Hematopoietic multipotent progenitor cell treated with erythropoietin and hydrocortisone succinate and interleukin-3 and kit ligand, for 15 days (in vitro differentiated cells): ENCODE data around the gene LZTR1.

Experiments
- DNase-seq: peaks from one replicate; pipeline ENCODE4 v3.0.0-alpha.2; 2015; ENCODE audit warnings: low spot score

LZTR1 gene

GRCh38 chr22:20951151-20951931 lies 30.8 kb upstream of the LZTR1 start:
- DNase-seq = no peak

DNA sequence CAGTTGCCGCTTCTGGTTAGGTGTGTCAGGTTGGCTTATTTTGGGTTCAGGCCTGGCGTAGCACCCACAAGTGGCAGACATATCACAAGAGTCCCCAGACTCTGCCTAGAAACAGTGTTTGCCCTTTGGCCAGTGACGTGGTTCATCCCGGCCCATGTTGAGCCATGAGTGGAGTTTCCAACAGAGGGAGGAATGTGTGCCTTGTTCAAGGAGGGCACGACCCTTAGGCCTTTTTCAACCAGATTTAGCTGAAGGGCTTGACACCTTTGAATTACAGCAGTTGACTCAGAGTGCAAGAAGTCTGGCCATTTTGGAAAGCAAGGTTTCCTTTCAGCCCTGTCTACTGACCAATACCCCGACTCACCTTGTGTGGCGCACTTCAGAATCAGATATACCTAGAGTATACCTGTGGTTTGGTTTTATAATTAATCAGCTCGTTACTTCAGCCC lies 30.1 kb upstream of the LZTR1 start:
- DNase-seq = no peak

DNA sequence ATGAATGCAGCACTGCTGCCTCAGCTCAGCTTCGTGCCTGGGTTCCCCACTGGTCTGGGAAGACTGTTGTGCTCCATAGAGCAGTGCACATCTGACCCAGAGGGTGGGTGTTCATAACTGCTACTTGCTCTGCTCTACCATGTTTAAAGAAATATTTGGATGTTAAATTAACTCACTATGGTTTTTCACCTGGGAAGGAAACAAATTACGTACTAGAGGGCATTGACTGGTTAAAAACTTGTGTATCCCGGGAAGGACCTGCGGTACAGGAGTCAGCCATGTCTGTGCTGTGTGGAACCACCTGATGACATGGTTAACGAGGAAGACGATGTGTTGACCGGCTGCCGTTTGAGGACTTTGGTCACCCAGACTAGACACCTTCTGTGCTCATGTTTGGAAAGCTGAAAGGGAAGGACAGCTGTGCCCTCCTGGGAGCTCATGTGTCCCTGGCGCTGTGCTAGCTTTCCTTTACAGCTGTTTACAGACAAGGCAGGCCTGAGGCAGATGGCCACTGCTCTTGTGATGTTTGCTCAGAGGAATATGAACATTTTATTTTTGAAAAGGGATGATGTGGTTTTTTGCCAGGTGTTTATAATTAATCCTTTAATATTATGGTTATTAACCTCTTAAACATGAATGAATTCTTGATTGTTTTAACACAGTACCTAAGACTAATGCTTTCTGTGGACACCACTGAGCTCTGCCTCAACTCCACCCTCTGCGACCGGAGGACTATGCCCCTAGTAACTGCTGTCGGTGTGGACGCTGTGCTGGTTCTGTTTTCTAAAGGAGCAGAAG lies 29.4 kb upstream of the LZTR1 start:
- no peak for DNase-seq

- DNase-seq = no peak
Measured at GRCh38 chr22:20953342-20953608, 28.8 kb upstream of the LZTR1 start.

- DNase-seq = no peak
Measured at GRCh38 chr22:20953668-20954500, 28.2 kb upstream of the LZTR1 start.

GRCh38 chr22:20955548-20955947 lies 26.5 kb upstream of the LZTR1 start:
- DNase-seq = no peak

- no peak for DNase-seq
Measured at GRCh38 chr22:20956258-20957101, 25.6 kb upstream of the LZTR1 start.

DNA sequence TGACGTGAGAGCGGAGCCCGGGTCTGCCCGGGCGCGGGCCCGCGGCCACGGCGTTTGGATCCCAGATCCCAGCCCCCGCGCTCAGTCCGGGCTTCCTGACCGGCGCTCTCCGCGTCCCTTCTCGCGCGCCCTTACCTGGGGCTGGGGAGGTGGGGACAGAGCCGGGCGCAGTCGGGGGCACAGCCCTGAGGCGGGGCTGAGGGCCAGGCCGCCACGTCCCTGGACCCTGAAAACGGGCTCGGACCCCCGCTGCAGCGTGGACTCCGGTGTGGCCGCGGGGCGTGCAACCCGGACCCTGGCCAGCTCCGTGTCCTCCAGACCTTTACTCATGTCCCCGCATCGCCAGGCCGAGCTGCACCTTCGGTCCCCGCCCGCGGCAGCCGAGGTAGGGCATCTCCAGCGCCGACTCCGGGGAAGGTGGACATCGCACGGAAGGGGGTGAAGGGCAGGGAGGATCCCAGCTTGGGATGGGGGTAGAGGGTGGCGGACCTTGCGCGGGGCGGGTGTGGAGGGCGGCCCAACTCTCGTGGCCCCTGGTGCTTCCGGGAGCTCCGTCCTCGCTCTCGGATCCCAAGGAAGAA lies 24.9 kb upstream of the LZTR1 start:
- no peak for DNase-seq

DNA sequence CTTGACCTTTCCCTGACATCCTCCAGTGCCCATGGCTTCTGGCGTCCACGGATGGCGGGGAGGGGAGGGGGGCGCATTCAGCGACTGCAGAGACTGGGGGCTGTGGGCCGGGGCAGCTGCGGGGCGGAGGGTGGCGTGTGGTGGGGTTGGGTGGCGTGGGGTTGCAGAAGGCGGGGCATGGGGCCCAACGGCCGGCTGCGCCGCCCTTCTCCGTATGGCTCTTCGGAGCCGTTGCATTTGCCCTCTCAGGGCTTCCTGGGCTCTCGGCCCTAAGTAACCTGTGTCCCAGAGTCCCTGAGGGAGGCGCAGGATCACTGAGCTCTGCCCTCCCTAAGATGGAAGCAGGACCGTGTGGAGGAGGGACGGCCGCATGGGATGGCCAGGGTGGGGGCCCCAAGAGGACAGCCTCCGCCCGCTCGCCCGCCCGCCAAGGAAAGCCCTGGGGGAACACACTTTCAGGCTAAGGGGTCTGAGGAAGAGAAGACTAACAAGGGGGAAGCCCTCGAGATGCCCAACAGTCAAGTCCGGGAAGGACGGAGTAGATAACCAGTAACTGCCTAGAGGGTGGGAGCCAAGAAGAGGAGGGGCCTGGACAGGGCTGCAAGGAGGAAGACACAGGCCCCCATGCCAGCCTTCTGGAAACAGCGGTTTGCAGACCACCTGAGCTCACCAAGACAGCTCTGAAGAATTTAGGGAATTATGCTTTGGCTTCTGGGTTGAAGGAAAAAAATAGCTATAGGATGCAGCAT lies 24.2 kb upstream of the LZTR1 start:
- DNase-seq = no peak

DNA sequence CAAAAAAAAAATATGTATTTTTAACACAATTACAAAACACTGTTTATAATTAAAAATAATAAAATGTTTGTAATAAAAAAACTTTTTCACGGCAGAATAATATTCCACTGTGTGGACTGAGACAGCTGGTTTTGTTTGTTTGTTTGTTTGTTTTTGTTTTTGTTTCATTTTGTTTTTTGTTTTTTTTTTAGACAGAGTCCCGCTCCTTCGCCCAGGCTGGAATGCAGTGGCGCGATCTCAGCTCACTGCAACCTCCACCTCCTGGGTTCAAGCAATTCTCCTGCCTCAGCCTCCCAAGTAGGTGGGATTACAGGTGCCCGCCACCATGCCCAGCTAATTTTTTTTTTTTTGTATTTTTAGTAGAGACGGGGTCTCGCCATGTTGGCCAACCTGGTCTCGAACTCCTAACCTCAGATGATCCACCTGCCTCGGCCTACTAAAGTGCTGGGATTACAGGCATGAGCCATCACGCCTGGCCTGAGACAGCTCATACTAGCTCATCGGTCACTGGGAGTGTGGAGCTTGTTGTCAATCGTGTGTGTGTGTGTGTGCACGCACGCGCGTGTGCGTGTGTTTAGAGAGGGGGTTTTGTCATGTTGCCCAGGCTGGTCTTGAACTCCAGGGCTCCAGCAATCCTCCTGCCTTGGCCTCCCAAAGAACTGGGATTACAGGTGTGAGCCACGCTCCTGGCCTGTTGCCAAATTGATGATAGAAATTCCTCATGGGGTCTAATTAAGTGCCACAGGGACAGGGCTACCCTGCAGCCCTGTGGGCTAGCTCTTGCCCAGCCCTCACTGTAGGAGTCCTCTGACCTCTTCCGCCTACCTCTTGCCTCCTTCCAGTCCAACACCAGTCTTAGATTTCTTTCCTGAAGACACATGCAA lies 22.3 kb upstream of the LZTR1 start:
- no peak for DNase-seq

DNA sequence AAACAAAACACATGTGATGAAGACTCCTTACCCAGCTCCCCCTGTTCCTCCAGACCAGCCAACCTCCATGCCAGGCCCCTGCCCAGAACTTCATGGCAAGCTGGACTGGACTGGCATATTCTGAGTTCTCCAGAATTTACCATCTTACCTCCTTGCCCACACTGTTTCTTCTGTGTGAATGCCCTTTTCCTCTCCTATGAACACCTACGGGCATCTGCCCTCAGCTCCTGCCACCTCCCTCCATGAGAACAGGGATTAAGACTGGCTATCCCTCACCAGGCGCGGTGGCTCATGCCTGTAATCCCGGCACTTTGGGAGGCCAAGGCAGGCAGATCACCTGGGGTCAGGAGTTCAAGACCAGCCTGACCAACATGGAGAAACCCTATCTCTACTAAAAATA lies 21.5 kb upstream of the LZTR1 start:
- DNase-seq = no peak

DNA sequence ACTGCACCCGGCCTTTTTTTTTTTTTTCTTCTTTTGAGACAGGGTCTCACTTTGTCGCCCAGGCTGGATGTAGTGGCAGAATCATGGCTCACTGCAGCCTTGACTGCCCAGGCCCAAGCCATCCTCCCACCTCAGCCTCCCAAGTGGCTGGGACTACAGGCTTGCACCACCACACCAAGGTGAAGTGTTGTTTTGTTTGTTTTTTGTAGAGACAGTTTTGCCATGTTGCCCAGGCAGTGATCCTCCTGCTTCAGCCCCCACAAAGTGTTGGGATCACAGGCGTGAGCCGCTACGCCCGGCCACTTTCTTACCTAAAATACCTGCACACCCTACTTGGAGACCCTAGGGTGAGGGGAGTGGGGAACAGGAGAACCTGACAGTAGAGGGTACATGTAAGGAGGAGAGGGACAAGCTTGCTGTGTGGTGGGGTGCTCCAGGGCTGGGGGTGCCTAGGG lies 19.6 kb upstream of the LZTR1 start:
- no peak for DNase-seq

GRCh38 chr22:20963201-20964052 lies 18.7 kb upstream of the LZTR1 start:
- no peak for DNase-seq

GRCh38 chr22:20964090-20964798 lies 17.9 kb upstream of the LZTR1 start:
- no peak for DNase-seq

GRCh38 chr22:20964799-20965103 lies 17.3 kb upstream of the LZTR1 start:
- DNase-seq = no peak

DNA sequence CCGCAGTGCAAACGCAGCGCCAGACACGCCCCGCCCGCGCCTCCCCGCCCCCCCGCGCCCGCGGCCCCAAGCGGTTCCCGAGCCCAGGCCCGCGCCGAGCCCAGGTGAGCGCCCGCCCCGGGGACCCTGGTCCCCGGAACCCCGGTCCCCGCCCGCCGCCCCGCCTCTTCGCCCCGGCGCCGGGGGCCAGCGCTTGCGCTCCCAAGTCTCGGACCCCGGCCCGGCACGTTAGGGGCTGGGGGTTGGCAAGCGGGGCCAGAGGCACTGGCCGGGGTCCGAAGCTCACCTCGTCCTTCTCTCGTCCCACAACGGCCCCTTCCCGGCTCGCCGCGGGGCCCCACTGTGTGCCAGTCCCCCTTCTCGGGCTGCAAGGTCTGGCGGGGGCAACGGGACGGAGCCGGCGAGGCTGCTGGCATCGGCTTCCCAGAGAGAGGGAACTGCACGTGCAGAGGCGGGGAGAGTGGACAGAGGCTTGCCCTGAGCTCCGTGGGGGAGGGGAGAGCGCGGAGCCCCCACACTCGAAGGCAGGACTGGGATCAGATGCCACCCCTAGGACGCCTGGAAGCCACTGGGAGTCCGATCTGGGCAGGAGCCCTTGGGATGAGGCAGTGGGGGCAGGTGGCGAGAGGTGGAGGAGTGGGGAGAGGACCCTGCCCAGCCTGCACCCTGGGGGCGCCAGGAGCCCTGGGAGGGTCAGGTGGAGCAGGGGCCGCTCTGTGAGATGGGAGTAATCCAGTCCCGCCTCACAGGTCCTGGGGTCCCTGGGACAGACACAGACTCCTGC lies 16.8 kb upstream of the LZTR1 start:
- no peak for DNase-seq
